GM12874 (cell line): ENCODE results near the gene MUC21.

Experiments
- TF ChIP-seq, protein P1 (sequence below): IDR thresholded peaks from 2 replicates; pipeline ENCODE4 v1.5.1; 2011; ENCODE audit warnings: low read depth, mild to moderate bottlenecking, control low read depth, low read length, moderate library complexity; ENCODE audit not compliant: insufficient read depth

Gene MUC21

DNA sequence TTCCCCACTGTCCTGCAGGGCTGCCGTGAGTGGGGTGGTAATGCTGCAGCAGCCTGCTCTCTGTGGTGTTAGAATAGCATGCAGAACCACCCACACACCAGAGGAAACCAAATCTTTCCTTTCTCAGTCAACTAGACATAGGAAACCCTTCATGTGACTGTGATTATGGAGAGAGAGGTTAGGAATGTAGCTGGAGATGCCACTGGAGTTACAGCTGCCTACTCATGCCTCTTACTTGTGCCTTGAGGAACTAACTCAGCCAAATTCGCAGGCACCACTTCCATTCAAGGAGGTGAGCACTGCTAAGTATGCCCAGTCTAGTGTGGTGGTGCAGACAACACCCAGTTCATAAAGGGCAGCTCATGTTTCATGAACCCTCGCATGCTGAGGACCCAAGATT, 54.2 kb downstream of the MUC21 start:
- TF ChIP-seq, protein P1, sequence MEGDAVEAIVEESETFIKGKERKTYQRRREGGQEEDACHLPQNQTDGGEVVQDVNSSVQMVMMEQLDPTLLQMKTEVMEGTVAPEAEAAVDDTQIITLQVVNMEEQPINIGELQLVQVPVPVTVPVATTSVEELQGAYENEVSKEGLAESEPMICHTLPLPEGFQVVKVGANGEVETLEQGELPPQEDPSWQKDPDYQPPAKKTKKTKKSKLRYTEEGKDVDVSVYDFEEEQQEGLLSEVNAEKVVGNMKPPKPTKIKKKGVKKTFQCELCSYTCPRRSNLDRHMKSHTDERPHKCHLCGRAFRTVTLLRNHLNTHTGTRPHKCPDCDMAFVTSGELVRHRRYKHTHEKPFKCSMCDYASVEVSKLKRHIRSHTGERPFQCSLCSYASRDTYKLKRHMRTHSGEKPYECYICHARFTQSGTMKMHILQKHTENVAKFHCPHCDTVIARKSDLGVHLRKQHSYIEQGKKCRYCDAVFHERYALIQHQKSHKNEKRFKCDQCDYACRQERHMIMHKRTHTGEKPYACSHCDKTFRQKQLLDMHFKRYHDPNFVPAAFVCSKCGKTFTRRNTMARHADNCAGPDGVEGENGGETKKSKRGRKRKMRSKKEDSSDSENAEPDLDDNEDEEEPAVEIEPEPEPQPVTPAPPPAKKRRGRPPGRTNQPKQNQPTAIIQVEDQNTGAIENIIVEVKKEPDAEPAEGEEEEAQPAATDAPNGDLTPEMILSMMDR = no peak

DNA sequence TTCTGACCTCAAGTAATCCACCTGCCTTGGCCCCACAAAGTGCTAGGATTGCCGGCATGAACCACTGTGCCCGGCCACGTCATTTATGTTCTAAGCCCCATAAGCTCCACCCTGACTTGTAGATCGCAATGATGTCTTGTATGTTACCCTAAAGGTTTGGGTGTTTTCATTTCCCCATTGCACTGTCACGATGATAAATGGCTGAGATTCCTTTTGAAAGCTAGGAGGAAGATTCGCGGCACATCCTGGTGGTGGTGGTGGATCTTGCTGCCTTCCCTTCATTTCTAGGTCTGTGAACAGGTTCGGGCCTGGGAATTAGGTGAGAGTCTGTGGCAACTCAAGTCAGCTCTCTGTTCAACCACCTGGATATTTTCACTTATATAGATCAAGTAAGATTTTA, 55.0 kb downstream of the MUC21 start:
- TF ChIP-seq, protein P1 = no peak
